ENCODE results near the gene GAB2.

GRCh38 chr11:78213526-78214330 lies 203.9 kb downstream of the GAB2 start:
- TF ChIP-seq POLR2AphosphoS5 (IDR thresholded peaks at IDR 0.05; ENCODE audit: low read depth, low read length) (no peak), TAF1 (IDR thresholded peaks at IDR 0.05; ENCODE audit: low read depth, low read length) (no peak), PAX5 (IDR thresholded peaks at IDR 0.05; ENCODE audit: insufficient read depth, low read length, severe bottlenecking) (no peak), POLR2A (IDR thresholded peaks at IDR 0.05; ENCODE audit: low read depth, low read length) (no peak)
